Measurements from ENCODE around the gene SACM1L.
"Not testable (repeated sequence)": the region's sequence is repeated elsewhere in the genome, so short reads cannot be mapped to it uniquely, and the experiment has no call there.

Gene SACM1L

DNA sequence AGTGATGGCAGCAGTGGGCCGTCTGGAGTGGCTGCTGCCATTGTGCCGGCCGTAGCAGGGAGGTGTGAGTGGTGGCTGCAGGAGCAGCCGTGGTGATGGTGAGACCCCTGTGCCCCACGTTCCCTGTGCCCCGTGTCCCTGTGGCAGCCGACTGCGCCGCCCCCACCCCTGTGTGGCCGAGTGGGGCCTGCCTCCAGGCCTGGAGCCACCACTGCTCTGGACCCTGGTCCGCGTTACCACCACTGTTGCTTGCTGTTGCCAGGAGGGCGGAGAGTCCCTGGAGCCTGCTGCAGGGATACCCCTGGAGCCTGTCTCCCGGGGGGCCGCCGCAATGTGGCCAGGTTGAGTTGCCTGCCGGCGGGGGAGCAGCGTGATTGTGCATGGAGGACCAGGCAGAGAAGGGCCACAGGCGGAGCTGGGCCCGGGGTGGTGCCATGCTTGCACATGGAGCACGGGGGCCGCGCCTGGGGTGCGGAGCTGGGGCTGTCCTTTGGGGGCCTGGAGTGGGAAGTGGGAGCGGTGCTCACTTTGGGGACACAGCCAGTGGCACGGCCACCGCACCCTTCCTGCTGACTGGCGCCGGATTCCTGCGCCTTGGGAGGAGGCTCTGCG, 57.1 kb downstream of the SACM1L start:
- H3K4me3 ChIP-seq (ENCODE audit: low read depth, low read length): no peak overlapping the region
- in situ Hi-C loops (cut with HindIII; ENCODE audit: low sequenced_read_pairs): no loop called here
- TF ChIP-seq CTCF (IDR thresholded peaks at IDR 0.05; ENCODE audit: low read depth, low read length): no peak
- no peak for DNase-seq (ENCODE audit: low read depth, low spot score)

- TF ChIP-seq CTCF (IDR thresholded peaks at IDR 0.05; ENCODE audit: low read depth, low read length): no peak
- H3K4me3 ChIP-seq (ENCODE audit: low read depth, low read length): no peak overlapping the region
- DNase-seq (ENCODE audit: low read depth, low spot score): no peak
- in situ Hi-C loops (cut with HindIII; ENCODE audit: low sequenced_read_pairs): no loop called here
Observed at GRCh38 chr3:45746777-45747622, 57.8 kb downstream of the SACM1L start.

DNA sequence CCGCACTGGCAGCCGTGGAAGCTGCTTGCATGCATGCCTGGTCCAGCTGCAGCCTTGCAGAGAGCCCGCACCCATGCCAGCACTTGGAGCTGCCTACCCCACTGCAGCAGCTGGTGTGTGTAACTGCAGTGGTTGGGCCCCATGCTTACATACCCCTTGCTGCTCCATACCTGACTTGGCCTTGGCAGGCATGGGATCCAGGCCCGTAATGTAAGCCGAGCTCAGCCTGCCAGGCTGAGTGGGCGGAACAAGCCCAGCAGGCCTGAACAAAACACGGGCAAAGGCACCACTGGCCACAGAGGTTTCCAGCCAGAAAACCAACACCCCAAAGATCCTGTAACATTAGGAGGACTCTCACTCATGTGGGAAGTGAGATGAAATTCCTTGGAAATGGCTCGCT, 58.9 kb downstream of the SACM1L start:
- in situ Hi-C loops (cut with HindIII; ENCODE audit: low sequenced_read_pairs): no loop called here
- DNase-seq (ENCODE audit: low read depth, low spot score): no peak
- H3K4me3 ChIP-seq (ENCODE audit: low read depth, low read length): no peak overlapping the region
- TF ChIP-seq CTCF (IDR thresholded peaks at IDR 0.05; ENCODE audit: low read depth, low read length): no peak

DNA sequence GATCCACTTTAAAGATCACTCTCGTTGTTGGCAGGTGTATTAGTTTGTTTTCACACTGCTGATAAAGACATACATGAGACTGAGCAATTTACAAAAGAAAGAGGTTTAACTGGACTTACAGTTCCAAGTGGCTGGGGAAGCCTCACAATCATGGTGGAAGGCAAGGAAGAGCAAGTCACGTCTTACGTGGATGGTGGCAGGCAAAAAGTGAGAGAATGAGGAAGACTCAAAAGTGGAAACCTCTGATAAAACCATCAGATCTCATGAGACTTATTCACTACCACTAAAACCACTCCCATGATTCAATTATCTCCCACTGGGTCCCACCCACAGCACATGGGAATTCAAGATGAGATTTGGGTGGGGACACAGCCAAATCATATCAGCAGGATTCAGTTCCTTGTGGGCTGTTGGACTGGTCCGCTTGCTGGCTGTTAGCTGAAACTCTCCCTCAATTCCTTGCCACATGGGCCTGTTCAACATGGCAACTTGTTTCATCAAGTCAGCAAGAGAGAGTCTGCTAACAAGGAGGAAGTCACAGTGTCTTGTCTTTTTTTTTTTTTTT, 59.9 kb downstream of the SACM1L start:
- DNase-seq (ENCODE audit: low read depth, low spot score); H3K4me3 ChIP-seq (ENCODE audit: low read depth, low read length); in situ Hi-C loops (cut with HindIII; ENCODE audit: low sequenced_read_pairs): not testable (repeated sequence)

- no peak for TF ChIP-seq CTCF (IDR thresholded peaks at IDR 0.05; ENCODE audit: low read depth, low read length)
- in situ Hi-C loops (cut with HindIII; ENCODE audit: low sequenced_read_pairs): no loop called here
- DNase-seq (ENCODE audit: low read depth, low spot score): no peak
- no peak overlapping the region for H3K4me3 ChIP-seq (ENCODE audit: low read depth, low read length)
Observed at GRCh38 chr3:45749880-45750279, 60.7 kb downstream of the SACM1L start.

DNA sequence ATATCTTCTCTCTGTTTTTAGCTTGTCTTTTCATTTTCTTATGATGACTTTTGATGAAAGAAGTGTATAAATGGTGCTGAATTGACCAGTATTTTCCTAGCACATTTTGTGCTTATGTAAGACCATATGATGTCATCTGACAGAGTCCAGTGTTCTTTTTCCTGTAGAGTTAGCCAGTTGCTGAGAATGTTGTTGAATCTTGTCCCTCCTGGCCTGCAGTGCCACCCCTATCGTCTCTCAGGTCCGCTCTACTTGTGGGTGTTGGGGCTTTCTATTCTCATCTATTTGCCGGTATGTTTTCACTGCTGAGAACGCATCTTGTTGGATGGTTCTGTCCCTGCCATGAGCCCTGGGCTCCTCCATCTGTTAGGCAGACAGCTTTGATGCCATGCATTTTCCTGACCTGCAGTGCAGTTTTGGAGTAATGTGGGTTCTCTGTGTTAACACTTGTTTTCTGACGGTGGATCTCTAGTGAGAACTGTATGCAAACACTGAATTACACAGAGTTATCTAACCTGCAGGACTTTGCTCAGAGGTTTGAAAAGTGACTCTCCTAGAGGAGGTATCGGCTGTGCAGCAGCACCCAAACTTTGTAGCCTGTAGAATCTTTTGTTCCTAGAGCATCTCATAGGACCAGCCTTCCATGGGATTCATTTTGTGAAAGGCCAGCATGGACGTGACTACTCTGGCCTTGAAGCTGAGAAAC, 62.5 kb downstream of the SACM1L start:
- no peak overlapping the region for H3K4me3 ChIP-seq (ENCODE audit: low read depth, low read length)
- TF ChIP-seq CTCF (IDR thresholded peaks at IDR 0.05; ENCODE audit: low read depth, low read length): no peak
- in situ Hi-C loops (cut with HindIII; ENCODE audit: low sequenced_read_pairs): no loop called here
- DNase-seq (ENCODE audit: low read depth, low spot score): no peak

Data from astrocyte of the spinal cord (primary cell).